HepG2 (cell line): Measurements from ENCODE around the gene SLC25A38. TPM values are rescaled to one million over a fixed set of nuclear protein-coding genes. Genes with fewer than 3 reads are reported as not detected.

Experiments used
- CEBPG ChIP-seq: IDR thresholded peaks from 2 replicates; pipeline ENCODE4 v1.6.1; 2016
- HOXA9 ChIP-seq: sonication (generic); formaldehyde crosslinking; IDR thresholded peaks from 2 replicates; pipeline ENCODE4 v1.8.1; 2022; ENCODE audit warnings: missing genetic modification reagents, mild to moderate bottlenecking, moderate library complexity, borderline replicate concordance
- POLR2AphosphoS2 ChIP-seq: IDR thresholded peaks from 2 replicates; pipeline ENCODE4 v1.6.1; 2011; ENCODE audit warnings: low read depth, low read length, improper control_type of control experiment
- RBFOX2 ChIP-seq: fragments of 200-400 bp; formaldehyde crosslinking; IDR thresholded peaks from 2 replicates; pipeline ENCODE4 v1.6.1; 2017; ENCODE audit warnings: low read depth, mild to moderate bottlenecking, low read length
- RBM22 ChIP-seq: fragments of 200-400 bp; formaldehyde crosslinking; optimal IDR thresholded peaks from 2 replicates; pipeline ENCODE3; 2017; ENCODE audit warnings: mild to moderate bottlenecking, low read length, moderate library complexity
- ZKSCAN1 ChIP-seq: fragments of 150-350 bp; IDR thresholded peaks from 2 replicates; pipeline ENCODE4 v1.6.1; 2014; ENCODE audit warnings: low read length
- ZNF552 ChIP-seq: sonication (generic); formaldehyde crosslinking; IDR thresholded peaks from 2 replicates; pipeline ENCODE4 v1.9.0; 2022; ENCODE audit warnings: missing genetic modification reagents, mild to moderate bottlenecking, borderline replicate concordance
- ZNF652 ChIP-seq: IDR thresholded peaks from 2 replicates; pipeline ENCODE4 v1.6.1; 2016; ENCODE audit warnings: low read depth, borderline replicate concordance
- ZNF749 ChIP-seq: sonication (generic); formaldehyde crosslinking; IDR thresholded peaks from 2 replicates; pipeline ENCODE4 v1.8.0; 2022; ENCODE audit warnings: mild to moderate bottlenecking, missing genetic modification reagents, moderate library complexity, borderline replicate concordance
- ZSCAN29 ChIP-seq: sonication (generic); formaldehyde crosslinking; conservative IDR thresholded peaks from 2 replicates; pipeline ENCODE4 v1.4.0; 2020; ENCODE audit warnings: mild to moderate bottlenecking, missing genetic modification reagents
- polyA plus RNA-seq, 8 experiments: library from polyadenylated mRNA; depleted of rRNA in 3 of 8; stranded (reverse) in 7 of 8; unstranded in 1 of 8; fragments of >200 nt; fragmentation: Illumina TruSeq in 4 of 8; extraction: Trizol in 4 of 8; gene quantifications; 2 replicates each; pipeline versions ENCODE4 v1.2.1 to v1.2.3, GENCODE V29; 2011 to 2016; ENCODE audit warnings: low read depth in 4 of 8, missing spikeins in 1 of 8, mixed read lengths in 1 of 8; ENCODE audit not compliant: insufficient read depth in 1 of 8
- total RNA-seq, 5 experiments: library from RNA; depleted of rRNA; stranded (reverse); fragments of >200 nt; fragmentation: Illumina TruSeq; extraction: Trizol; gene quantifications; 2 replicates each; pipeline ENCODE4 v1.2.3, GENCODE V29; 2016; ENCODE audit warnings: low read depth in 1 of 5
- TF ChIP-seq, protein P1 (sequence below): sonication (generic); formaldehyde crosslinking; IDR thresholded peaks from 2 replicates; pipeline ENCODE4 v1.4.0; 2020; ENCODE audit warnings: missing genetic modification reagents
- TF ChIP-seq, protein P2 (sequence below): sonication (generic); formaldehyde crosslinking; IDR thresholded peaks from 2 replicates; pipeline ENCODE4 v1.9.0; 2021; ENCODE audit warnings: missing genetic modification reagents, borderline replicate concordance

SLC25A38 gene
- total and polyA plus RNA-seq, 2 of the 13 experiments (the other 11 are each of a cell fraction or from before 2014, with no cell fraction given), result 32.5 to 35.4 TPM

DNA sequence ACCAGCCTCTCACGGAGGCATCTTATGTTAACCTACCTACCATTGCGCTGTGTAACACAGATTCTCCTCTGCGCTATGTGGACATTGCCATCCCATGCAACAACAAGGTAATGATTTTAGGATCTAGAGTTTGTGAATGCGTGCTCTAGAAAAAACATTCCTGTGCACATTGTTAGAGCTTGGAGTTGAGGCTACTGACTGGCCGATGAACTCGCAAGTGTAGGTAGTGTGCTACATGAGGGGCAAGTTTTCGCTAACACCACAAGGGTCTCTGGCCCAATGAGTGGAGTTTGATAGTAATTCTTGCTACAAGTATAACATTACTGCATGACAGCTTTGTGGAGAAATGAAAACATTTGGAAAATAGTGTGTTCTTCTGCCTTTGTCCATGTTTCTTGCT lies 27.7 kb downstream of the SLC25A38 start (continued):
- TF ChIP-seq ZSCAN29 (CRISPR knock-in tag), result no peak
- TF ChIP-seq CEBPG (CRISPR knock-in tag), result no peak
- TF ChIP-seq RBFOX2, result peak; percentile 48; the same call in 1 of the 2 replicates
- 0 out of 2 replicates have a peak, but pooled peaks have one; percentile 7 for TF ChIP-seq POLR2AphosphoS2
- TF ChIP-seq ZKSCAN1, result no peak
- TF ChIP-seq RBM22, result peak; percentile 24
- no peak for TF ChIP-seq ZNF749
- TF ChIP-seq ZNF552 (CRISPR knock-in tag), result no peak
- no peak for TF ChIP-seq ZNF652 (CRISPR knock-in tag)
- no peak for TF ChIP-seq HOXA9 (CRISPR knock-in tag)
- TF ChIP-seq, protein P1, sequence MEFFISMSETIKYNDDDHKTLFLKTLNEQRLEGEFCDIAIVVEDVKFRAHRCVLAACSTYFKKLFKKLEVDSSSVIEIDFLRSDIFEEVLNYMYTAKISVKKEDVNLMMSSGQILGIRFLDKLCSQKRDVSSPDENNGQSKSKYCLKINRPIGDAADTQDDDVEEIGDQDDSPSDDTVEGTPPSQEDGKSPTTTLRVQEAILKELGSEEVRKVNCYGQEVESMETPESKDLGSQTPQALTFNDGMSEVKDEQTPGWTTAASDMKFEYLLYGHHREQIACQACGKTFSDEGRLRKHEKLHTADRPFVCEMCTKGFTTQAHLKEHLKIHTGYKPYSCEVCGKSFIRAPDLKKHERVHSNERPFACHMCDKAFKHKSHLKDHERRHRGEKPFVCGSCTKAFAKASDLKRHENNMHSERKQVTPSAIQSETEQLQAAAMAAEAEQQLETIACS (CRISPR knock-in tag), result no peak
- TF ChIP-seq, protein P2, sequence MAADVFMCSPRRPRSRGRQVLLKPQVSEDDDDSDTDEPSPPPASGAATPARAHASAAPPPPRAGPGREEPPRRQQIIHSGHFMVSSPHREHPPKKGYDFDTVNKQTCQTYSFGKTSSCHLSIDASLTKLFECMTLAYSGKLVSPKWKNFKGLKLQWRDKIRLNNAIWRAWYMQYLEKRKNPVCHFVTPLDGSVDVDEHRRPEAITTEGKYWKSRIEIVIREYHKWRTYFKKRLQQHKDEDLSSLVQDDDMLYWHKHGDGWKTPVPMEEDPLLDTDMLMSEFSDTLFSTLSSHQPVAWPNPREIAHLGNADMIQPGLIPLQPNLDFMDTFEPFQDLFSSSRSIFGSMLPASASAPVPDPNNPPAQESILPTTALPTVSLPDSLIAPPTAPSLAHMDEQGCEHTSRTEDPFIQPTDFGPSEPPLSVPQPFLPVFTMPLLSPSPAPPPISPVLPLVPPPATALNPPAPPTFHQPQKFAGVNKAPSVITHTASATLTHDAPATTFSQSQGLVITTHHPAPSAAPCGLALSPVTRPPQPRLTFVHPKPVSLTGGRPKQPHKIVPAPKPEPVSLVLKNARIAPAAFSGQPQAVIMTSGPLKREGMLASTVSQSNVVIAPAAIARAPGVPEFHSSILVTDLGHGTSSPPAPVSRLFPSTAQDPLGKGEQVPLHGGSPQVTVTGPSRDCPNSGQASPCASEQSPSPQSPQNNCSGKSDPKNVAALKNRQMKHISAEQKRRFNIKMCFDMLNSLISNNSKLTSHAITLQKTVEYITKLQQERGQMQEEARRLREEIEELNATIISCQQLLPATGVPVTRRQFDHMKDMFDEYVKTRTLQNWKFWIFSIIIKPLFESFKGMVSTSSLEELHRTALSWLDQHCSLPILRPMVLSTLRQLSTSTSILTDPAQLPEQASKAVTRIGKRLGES, result no peak
